ENCODE measurements around the gene SLC16A3.
"Not testable (repeated sequence)": the region's sequence is repeated elsewhere in the genome, so short reads cannot be mapped to it uniquely, and the experiment has no call there.

SLC16A3 gene

DNA sequence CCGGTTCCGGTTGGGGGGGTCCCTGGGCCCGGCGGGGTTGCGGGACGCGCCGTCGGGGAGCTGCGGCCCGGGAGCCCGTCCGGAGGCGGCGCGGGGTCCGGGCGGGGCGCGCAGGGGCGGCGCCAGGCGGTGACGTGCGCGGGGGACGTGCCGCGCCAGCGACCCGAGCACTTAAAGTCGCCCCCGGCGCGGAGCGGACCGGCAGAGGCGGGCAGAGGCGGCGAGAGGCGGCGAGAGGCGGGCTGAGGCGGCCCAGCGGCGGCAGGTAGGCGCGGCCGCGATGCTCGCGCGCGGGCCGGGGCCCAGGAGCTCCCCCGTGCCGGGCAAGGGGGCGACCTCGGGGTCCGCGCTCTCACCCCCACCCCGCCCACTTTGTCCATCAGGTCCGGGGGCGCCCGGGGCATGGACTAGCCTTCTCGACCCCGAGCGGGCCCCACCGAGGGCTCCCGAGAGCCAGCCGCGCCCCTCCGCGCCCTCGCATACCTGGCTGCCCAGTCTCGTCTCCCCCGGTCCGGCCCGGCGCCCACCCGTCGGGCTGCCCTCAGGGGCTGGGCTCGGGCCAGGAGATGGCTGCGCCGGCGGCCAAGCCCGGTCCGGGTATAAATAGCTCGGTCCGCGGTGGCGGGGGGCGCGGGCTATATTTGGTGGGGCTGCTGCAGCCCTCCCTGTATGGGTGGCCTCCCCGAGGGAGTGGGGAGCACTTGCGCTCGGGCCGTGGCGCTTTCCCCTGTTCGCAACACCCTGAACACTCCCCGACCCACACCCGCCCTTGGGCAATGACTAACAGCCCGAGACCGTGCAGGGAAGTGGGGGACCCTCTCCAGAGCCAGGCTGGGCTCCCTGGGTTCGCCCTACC lies at the start of gene SLC16A3:
TSS of gene SLC16A3 (plus strand) at position 201 of the 856 bp plus-strand sequence. CDS start 6,967 bp downstream, outside the sequence.
- DNase-seq: peak; percentile 49 to 54

DNA sequence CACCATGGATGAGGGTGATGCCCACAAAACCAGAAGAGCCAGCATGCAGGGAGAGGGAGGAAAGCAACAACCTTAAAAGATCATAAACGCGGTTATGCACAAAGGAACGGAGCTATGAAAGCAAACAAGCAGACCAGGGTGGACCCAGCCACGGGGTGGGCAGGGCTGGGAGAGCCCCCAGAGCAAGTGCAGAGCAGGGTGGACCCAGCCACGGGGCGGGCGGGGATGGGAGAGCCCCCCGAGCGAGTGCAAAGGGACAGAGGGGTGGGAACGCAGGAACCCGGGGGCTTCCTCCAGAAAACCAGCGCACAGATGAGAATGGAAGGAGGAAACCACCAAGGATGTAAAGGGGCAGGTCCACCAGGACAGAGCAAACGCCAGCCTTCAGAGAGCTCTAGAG lies 49.4 kb upstream of the SLC16A3 start:
- DNase-seq: no peak

DNA sequence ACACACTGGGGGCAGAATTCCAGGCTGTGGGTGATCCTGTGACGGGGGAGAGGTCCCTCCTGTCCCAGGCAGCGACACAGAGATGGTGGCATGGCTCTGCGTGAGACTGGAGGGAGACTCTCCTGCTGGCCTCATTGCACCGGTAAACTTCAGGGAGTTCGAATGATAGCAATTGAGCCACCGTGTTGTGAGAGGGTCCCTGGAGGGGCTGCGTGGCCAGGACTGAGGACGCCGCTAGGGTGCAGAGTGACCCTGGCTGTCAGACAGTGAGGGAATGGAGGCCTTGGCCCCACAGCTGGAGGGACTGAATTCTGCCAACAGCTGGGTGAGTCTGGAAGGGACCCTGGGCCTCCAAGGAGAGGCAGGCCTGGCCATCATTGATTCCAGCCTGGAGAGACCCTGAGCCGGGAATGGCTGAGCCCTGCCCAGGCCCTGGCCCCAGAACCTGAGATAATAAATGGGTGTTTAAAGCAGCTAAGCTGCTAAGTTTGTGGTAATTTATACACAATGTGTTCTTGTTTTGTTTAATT lies 48.8 kb upstream of the SLC16A3 start:
- DNase-seq: no peak

DNA sequence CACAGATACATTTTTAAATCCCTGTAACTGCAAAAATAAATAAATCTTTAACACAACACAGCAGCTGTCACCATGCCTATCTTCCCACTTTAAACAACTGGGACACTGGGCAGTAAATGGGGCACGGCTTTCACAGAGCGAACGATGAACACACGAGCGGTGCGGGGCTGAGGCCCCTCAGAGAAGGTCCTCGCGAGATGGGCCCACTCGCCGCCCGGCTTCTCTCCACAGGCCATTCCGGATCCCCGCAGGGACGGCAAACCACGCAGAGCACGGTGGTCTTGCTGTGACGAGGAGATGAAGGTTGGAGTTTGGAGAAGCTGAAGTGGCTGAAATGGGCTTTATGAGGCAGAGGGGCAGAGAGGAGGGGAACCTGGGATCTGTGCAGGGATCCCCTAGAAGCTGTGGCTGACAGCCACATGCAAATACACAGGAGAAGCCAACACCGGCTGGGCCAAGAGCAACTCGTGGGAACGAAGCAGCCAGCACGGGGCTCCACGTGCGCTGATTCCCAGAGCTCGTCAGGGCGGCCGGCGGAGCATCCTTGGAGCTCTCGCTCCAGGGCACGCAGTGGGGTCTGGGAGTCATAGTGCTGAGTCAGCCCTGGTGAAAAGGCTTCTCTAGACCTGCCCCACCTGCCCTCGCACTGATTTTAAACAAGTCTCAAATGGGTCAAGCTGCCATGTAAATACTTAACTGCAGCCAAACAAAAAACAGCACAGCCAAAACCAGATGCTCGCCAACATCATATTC lies 47.9 kb upstream of the SLC16A3 start:
- DNase-seq: no peak

DNA sequence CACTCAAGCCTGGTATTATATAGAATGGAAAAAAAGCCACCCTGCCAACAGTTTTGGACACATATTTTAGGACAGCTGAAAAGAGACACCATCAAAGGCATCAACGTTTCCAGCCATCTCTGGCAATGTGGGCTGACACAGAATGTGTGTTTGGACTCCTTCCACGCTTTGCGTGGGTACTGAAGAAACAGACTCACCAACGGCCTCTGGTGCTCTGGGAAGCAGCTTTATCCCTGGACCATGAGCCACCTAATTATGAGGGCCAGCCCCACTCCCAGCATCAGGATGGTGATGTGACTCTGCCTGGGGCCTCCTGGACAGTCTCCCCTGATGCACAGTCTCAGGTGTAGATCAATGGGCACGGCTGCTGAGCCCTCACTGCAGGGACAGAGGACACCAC lies 44.1 kb upstream of the SLC16A3 start:
- DNase-seq: no peak

DNA sequence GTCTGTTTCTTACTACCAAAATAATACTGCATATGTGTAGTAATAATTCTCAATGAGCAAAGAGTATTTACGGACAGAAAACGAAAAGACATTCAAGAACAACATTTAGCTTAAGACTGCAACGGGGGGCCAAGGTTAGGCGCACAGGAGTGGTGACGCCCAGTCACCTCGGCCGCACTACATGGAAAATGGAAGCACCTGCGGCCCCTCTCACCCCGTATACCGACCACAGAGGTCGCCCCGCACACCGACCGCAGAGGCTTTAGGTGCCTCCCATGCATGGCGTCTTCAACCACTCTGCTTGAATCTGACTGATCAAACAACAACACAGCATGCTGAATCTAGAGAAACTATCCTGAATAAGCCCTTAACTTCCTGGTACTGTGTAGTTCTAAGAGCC lies 42.6 kb upstream of the SLC16A3 start:
- DNase-seq: no peak

DNA sequence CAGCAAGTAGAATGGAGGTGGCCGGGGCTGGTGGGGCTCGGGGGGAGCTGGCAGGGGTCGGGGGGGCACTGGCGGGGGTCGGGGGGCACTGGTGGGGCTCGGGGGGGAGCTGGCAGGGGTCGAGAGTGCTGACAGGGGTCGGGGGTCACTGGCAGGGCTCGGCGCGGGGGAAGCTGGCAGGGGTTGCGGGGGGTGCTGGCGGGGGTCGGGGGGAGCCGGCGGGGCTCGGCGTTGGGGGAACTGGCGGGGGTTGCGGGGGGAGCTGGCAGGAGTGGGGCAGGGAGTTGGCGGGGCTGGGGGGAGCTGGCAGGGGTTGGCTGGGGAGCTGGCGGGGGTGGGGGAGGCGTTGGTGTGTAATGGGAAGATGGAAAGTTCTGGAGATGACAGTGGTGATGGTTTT lies 41.3 kb upstream of the SLC16A3 start:
- DNase-seq: no peak

DNA sequence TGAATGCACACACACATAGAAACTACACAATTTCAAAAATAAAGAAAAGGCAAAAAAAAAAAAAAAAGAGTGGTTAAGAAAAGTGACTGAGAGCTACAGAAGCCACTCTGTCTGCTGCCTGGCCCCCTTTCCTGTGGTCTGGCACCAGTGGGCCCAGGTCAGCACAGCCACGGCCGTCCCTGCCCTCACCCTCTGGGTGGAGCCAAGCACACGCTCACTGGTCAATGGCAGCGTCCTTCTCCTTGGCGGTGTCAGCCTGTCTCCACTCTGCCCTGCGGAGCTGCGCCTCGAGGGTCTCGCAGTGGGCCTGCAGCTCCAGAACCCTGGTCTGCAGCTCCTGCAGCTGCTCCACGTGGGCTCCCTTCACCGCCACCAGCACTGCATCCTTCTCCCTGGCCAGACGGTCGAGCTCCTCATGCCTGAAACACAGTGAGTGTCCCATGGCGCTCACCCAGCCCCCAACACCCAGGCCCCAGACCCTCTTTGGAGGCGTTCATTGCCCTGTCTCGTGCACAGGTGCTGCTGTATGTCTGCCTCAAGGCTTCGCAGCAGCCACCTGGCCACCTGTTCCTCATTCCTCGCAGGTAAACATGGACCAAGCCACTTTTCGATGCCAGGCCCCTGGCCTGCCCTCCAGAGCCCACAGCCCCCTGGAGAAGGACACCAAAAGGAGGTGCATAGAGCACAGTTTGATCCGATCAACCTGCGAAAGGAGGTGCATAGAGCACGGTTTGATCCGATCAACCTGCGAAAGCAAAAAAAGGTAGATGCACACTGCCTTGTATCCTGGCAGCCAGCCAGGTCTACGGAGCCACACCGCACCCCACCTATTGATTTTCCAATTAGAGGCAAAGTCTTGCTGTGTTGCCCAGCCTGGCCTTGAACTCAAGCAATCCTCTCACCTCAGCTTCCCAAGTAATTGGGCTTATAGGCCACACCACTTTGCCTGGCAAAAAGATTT lies 40.6 kb upstream of the SLC16A3 start:
- no peak for DNase-seq

DNA sequence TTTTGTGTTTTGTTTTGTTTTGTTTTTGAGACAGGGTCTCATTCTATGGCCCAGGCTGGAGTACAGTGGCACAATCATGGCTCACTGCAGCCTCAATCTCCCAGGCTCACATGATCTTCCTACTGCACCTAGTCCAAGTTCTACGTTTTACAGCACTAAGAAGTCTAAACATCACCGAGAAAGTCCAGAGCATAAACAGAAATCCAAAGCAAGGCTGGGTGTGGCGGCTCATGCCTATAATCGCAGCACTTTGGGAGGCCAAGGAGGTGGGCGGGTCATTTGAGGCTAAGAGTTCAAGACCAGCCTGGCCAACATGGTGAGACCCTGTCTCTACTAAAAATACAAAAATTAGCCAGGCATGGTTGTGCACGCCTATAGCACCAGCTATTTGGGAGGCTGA lies 35.8 kb upstream of the SLC16A3 start:
- DNase-seq: not testable (repeated sequence)

DNA sequence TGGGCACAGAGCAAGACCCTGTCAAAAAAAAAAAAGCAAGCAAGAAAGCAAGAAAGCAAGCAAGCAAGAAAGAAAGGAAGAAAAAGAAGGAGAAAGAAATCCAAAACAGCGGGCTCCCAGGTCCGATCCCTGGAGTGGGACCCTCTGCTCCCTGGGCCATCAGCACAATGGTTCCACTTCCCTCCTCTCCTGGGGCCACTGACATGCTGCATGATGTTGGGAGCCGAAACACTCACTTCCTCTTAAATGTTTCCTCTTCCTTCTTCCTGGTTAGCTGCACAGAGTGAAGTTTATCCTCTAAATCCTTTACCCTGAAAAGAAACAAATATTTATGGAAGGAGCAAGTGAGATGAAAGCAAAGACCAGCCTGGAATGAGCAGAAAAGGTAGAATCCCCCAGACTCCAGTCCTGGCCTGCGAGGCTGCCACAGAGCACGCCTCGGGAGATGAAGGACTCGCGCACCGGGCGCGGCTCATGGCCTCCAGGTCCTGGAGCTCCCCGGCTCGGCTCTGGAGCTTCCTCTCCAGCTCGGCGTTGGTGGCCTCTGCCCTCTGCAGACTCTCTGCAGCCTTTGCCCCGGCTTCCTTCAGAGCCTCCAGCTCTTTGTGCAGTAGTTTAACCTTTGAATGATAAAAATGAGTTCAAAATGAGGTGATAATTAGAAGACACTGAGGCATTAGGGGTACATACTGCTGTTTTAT lies 35.2 kb upstream of the SLC16A3 start:
- no peak for DNase-seq

DNA sequence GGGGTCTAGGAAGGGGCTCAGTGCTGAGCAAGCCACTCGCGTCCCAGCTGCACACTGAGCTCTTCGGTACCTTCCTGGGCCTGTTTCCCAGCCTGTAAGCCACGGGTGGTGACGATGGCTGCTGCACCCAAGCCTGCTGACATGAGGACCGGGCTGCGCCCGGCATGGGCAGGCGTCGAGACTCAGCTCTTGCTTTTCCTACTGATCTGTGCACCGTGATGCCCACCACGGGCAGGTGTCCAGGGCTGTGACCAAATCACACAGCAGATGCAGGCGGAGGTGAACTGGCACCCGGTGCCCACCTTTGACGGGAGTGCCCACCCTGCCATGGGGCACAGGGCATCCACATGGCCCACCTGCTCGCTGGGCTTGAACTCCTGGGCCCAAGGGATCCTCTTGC lies 34.1 kb upstream of the SLC16A3 start:
- DNase-seq: no peak

DNA sequence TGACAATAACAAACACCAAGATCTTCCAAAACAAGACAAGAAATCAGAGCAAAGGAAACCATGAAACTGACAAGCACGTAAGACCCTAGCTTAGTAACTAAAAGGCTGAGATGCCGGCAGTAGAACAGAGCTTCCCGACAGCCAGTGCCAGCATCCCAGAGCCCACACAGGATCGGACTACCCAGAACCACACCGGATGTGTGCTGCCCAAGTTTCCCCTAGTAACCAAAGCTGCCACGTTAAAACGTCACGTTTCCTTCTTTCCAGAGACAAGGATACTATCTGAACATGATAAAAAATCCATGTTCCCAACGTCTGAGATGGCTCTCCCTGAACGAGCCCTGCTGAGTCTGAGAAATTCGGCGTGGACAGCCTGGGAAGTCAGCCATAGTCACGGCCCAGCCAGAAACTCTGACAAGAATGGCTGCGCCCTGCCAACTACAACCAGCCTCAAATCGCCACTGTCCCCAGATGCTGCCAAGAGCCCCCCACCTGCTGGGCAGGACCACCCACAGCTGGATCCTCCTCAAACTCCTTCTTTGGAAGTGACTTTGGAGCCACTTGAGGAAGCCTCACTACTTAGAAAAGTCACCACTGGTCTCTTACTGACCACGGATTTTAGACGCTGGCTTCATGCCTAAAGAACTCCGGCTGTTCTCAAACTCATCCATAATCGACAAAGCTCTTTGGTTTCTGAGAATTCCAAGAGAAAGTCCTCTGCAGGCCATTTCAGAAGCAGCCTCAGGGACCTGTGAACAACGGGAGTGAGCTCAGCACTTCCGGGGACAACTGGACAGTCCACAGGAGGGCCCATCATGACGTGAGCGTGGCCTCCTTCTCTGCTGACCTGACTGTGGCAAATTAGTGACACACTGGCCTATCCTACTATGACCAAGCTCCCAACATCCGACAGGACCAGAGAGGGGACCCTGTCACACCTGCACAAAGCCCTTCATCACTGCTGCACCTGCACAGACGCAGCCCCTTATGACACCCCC lies 32.9 kb upstream of the SLC16A3 start:
- DNase-seq: no peak

DNA sequence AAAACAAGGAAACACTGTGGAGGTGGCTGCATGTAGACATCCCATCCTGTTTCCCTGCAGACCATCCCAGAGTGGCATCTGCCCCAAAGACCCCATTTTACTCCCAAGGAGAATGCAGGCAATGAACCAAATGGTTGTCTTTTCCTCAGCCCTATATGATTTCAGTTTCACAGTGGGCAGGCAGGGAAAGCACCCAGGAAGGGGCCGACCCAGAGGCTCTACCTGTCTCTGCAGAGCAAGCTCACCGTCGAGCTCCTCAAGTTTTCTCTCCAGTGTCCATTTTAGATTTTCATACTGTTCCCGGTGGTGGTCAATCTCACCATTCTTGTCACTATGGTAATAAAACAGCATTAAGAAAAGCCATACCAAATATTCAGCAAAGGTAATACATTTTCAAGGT lies 30.8 kb upstream of the SLC16A3 start:
- no peak for DNase-seq

DNA sequence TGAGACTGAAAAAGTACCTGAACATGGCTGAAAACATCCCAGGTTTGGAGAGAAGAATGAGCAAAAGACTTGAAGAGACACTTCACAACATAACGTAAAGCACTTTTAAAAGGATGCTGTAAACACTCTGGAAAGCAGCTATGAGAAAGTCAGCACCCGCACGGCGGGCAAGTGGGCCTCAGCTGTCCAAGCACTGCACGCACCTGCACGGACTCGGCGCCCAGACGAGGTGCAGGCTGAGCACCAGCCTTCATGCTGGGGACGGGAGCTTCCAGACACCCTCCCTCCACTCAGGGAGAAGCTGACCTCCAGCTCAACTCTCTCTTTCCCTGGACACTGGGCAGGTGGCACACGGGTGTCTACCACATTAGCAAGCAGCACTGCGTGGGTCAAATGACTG lies 29.3 kb upstream of the SLC16A3 start:
- DNase-seq: no peak

DNA sequence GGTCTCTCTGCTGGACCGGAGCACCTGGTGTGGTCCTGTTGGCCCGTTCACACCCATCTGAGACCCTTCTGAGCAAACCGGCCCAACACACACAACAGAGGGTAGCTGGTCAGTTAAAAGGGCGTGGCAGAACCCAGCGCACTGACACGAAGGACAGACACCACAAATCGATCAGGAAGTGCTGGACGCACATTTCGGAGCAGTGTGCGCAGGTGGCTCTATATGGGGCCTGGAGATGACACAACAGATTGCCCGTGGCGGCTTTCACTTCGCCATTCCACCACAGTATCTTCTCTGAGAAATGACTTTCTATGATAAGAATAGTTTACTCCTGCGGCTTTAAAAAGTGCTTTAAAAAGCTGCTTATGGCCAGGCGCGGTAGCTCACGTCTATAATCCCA lies 28.7 kb upstream of the SLC16A3 start:
- DNase-seq: no peak

DNA sequence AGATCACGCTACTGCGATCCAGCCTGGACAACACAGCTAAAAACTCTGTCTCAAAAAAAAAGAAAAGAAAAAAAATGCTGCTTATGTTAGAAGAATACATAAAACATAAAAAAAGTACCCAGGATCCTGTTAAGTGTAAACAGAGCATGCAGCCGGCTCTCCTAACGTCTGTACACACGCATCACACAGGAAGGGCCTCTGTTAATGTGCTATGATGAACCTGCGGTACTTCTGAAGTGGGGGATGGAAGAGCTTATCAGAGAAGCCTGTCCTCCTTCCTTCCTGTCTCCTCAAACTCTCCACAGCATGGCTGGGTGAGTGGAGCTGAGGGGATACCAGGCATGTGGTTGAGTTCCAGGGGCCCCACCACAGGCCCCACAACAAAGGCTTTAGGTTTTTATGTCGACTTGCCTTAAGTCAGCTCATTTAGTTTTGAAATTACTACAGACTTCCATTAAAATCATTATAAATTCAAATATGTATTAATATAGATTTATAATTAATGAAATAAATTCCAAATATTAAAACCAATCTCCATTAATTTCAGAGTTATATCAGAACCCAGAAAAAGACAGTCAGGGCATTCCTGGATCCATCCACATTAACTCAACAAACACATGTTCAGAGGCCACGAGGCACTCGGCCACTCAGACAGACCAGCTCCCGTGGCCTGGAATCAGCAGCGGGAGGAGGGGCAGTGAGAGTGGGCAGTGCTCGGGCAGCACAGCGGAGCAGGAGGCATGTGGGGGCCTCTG lies 27.9 kb upstream of the SLC16A3 start:
- DNase-seq: peak; percentile 32 to 33

DNA sequence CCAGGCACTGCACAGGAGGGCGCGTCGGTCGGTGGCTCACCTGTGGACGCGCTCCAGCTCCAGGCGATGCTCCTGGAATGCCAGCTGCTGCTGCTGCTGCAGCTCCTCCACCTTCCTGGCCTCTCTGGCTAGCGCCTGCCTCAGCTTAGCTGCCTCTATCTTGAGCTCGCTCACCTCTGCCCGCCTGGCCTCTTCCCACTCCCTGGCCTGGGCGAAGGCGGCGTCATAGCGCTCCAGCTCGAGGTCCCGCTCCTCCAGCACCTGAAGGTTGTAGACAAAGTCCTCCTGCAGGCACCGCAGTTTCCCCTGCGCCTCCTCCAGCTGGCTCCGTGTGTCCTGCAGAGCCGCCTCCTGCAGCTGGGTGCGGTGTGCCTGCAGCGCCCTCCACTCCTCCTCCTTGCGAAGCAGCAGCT lies 27.3 kb upstream of the SLC16A3 start:
- no peak for DNase-seq

DNA sequence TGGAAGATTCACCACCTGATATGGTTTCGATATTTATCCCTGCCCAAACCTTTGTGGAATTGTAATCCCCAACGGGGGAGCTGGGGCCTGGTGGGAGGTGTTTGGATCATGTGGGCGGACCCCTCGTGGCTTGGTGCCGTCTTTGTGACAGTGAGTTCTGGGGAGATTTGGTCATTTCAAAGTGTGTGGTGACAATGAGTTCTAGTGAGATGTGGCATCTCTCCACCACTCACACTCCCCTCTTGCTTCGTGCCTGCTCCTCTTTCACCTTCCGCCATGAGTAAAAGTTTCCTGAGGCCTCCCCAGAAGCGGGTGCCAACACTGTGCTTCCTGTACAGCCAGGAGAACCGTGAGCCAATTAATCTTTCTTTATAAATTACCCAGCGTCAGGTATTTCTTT lies 25.9 kb upstream of the SLC16A3 start:
- no peak for DNase-seq

DNA sequence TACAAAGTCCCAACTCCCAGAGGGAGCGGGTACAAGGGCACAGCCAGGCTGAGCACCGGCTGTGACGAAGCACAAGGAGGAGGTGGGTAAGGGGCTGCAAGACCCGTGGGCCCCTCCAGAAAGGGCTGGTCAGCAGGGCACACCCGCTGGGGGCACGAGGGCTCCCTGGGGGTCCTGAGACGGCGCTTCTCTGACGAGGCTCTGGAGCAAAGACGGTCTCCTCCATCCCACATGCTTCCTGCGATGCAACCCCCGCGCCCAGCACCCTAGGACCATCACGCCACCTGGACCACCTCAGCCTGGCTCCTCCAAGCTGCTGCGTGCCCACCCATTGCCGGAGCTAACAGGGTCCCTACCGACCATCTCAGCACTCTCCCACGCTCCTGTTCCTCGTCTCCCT lies 24.9 kb upstream of the SLC16A3 start:
- DNase-seq: no peak

Data from activated CD4-positive, alpha-beta T cell treated with anti-CD3 and anti-CD28 coated beads, Interleukin-2, amount 50 U/mL, for 4 hours (primary cell).